Esophagus muscularis mucosa (tissue), 4 donors: Measurements from ENCODE around the gene CDH4.

Experiments used
- EP300 ChIP-seq: sonication (generic); formaldehyde crosslinking; IDR thresholded peaks from one replicate; pipeline ENCODE4 v1.6.1; 2017; ENCODE audit warnings: antibody characterized with exemption
- POLR2A ChIP-seq: fragments of 450-650 bp; IDR thresholded peaks from one replicate; pipeline ENCODE4 v1.6.1; 2017; ENCODE audit warnings: antibody characterized with exemption, moderate library complexity, mild to moderate bottlenecking, low read depth
- TF ChIP-seq, protein P1 (sequence below), 3 experiments: fragments of 200-600 bp in 2 of 3; fragments of 450-650 bp in 1 of 3; sonication (generic) in 2 of 3; IDR thresholded peaks; one replicate each; pipeline ENCODE4 v1.5.1; 2017 to 2019; ENCODE audit warnings: antibody characterized with exemption in 3 of 3, mild to moderate bottlenecking in 2 of 3, moderate library complexity in 1 of 3

- TF ChIP-seq EP300 (no peak), POLR2A (no peak)
- TF ChIP-seq, protein P1, sequence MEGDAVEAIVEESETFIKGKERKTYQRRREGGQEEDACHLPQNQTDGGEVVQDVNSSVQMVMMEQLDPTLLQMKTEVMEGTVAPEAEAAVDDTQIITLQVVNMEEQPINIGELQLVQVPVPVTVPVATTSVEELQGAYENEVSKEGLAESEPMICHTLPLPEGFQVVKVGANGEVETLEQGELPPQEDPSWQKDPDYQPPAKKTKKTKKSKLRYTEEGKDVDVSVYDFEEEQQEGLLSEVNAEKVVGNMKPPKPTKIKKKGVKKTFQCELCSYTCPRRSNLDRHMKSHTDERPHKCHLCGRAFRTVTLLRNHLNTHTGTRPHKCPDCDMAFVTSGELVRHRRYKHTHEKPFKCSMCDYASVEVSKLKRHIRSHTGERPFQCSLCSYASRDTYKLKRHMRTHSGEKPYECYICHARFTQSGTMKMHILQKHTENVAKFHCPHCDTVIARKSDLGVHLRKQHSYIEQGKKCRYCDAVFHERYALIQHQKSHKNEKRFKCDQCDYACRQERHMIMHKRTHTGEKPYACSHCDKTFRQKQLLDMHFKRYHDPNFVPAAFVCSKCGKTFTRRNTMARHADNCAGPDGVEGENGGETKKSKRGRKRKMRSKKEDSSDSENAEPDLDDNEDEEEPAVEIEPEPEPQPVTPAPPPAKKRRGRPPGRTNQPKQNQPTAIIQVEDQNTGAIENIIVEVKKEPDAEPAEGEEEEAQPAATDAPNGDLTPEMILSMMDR (IDR thresholded peaks at IDR 0.05), result no peak
Measured at GRCh38 chr20:61493798-61494305, 241.8 kb downstream of the CDH4 start.
